ENCODE measurements around the gene PPT2. TPM values are rescaled to one million over a fixed set of nuclear protein-coding genes. Genes with fewer than 3 reads are reported as not detected.

PPT2 gene
- total RNA-seq: 1 to 10 TPM; 8.1 to 9.2 TPM
- total RNA-seq: 1.5 to 1.6 reads per million in 2 donors

GRCh38 chr6:32153564-32154513 is at the start of gene PPT2:
PPT2 (plus strand) TSS chr6:32154141; CDS start chr6:32154595, 454 bp downstream.
- DNase-seq (peak; percentile 34 to 57 (median 41)), ATAC-seq (peak; percentile 74)
- Mint-ChIP-seq H3K27ac (peak within 1 kb of the TSS; percentile 67), H3K36me3 (ENCODE audit: low read depth) (peaks cover 20% of the 10 kb centered on the region), H3K4me1 (peaks cover 46% of the 10 kb centered on the region), H3K27me3 (peaks cover 26% of the 10 kb centered on the region), H3K4me3 (peak within 1 kb of the TSS; percentile 98)
- no peaks in the 10 kb centered on the region for H3K9me3 ChIP-seq (ENCODE audit: control insufficient read depth, low read length, poor library complexity, severe bottlenecking)

- peaks cover 2% of the 10 kb centered on the region for H3K36me3 Mint-ChIP-seq (ENCODE audit: low read depth)
- no peak overlapping the region for H3K4me3 Mint-ChIP-seq
Observed at GRCh38 chr6:32105433-32105832, 48.5 kb upstream of the PPT2 start.

GRCh38 chr6:32107406-32107805 is 46.5 kb upstream of the PPT2 start:
- Mint-ChIP-seq H3K36me3 (ENCODE audit: low read depth) (peaks cover 2% of the 10 kb centered on the region), H3K4me3 (no peak overlapping the region), H3K27ac (no peak overlapping the region), H3K27me3 (peaks cover 61% of the 10 kb centered on the region), H3K4me1 (peaks cover 30% of the 10 kb centered on the region)
- H3K9me3 ChIP-seq (ENCODE audit: control insufficient read depth, low read length, poor library complexity, severe bottlenecking): no peaks in the 10 kb centered on the region
- DNase-seq: no peak
- ATAC-seq: no peak

More at GRCh38 chr6:32105433-32105832, 48.5 kb upstream of the PPT2 start:
- peaks cover 27% of the 10 kb centered on the region for H3K4me1 Mint-ChIP-seq
- no peak overlapping the region for H3K27ac Mint-ChIP-seq
- DNase-seq (no peak), ATAC-seq (no peak)
- peaks cover 61% of the 10 kb centered on the region for H3K27me3 Mint-ChIP-seq
- no peaks in the 10 kb centered on the region for H3K9me3 ChIP-seq (ENCODE audit: control insufficient read depth, low read length, poor library complexity, severe bottlenecking)

- H3K9me3 ChIP-seq (ENCODE audit: control insufficient read depth, low read length, poor library complexity, severe bottlenecking): no peaks in the 10 kb centered on the region
- Mint-ChIP-seq H3K27ac (peak overlapping the region; percentile 74), H3K27me3 (peaks cover 57% of the 10 kb centered on the region), H3K4me3 (no peak overlapping the region), H3K36me3 (ENCODE audit: low read depth) (peaks cover 2% of the 10 kb centered on the region), H3K4me1 (peaks cover 33% of the 10 kb centered on the region)
- no peak for DNase-seq
- ATAC-seq: no peak
Observed at GRCh38 chr6:32108094-32108627, 45.8 kb upstream of the PPT2 start.

- Mint-ChIP-seq H3K27me3 (peaks cover 51% of the 10 kb centered on the region), H3K36me3 (ENCODE audit: low read depth) (peaks cover 2% of the 10 kb centered on the region), H3K27ac (peak overlapping the region; percentile 74), H3K4me3 (no peak overlapping the region), H3K4me1 (peaks cover 33% of the 10 kb centered on the region)
- no peaks in the 10 kb centered on the region for H3K9me3 ChIP-seq (ENCODE audit: control insufficient read depth, low read length, poor library complexity, severe bottlenecking)
- no peak for DNase-seq
- no peak for ATAC-seq
Observed at GRCh38 chr6:32108727-32109113, 45.2 kb upstream of the PPT2 start.

GRCh38 chr6:32109114-32109764 is 44.7 kb upstream of the PPT2 start, which contains the start of gene TNXB:
TNXB (minus strand) TSS chr6:32109338; CDS start chr6:32098198, 11,140 bp downstream.
- H3K36me3 Mint-ChIP-seq (ENCODE audit: low read depth): peaks cover 3% of the 10 kb centered on the region
- no peak within 1 kb of the TSS for H3K4me3 Mint-ChIP-seq
- DNase-seq: no peak

GRCh38 chr6:32109765-32110160 is 44.2 kb upstream of the PPT2 start:
- H3K27ac Mint-ChIP-seq: no peak overlapping the region

More at GRCh38 chr6:32109114-32109764, 44.7 kb upstream of the PPT2 start, which contains the start of gene TNXB:
- H3K27me3 Mint-ChIP-seq: peaks cover 46% of the 10 kb centered on the region
- H3K4me1 Mint-ChIP-seq: peaks cover 31% of the 10 kb centered on the region
- ATAC-seq: peak; percentile 21
- peak within 1 kb of the TSS; percentile 74 for H3K27ac Mint-ChIP-seq
- H3K9me3 ChIP-seq (ENCODE audit: control insufficient read depth, low read length, poor library complexity, severe bottlenecking): no peaks in the 10 kb centered on the region

GRCh38 chr6:32110632-32111031 is 43.3 kb upstream of the PPT2 start:
- Mint-ChIP-seq H3K4me1 (peaks cover 32% of the 10 kb centered on the region), H3K36me3 (ENCODE audit: low read depth) (peaks cover 4% of the 10 kb centered on the region), H3K27ac (no peak overlapping the region), H3K4me3 (no peak overlapping the region), H3K27me3 (peaks cover 32% of the 10 kb centered on the region)
- H3K9me3 ChIP-seq (ENCODE audit: control insufficient read depth, low read length, poor library complexity, severe bottlenecking): no peaks in the 10 kb centered on the region
- ATAC-seq: no peak
- DNase-seq: no peak

More at GRCh38 chr6:32109765-32110160, 44.2 kb upstream of the PPT2 start:
- ATAC-seq (no peak), DNase-seq (no peak)
- H3K36me3 Mint-ChIP-seq (ENCODE audit: low read depth): peaks cover 4% of the 10 kb centered on the region
- no peaks in the 10 kb centered on the region for H3K9me3 ChIP-seq (ENCODE audit: control insufficient read depth, low read length, poor library complexity, severe bottlenecking)
- no peak overlapping the region for H3K4me3 Mint-ChIP-seq
- peaks cover 31% of the 10 kb centered on the region for H3K4me1 Mint-ChIP-seq
- peaks cover 41% of the 10 kb centered on the region for H3K27me3 Mint-ChIP-seq

- peaks cover 32% of the 10 kb centered on the region for H3K4me1 Mint-ChIP-seq
- H3K27ac Mint-ChIP-seq: peak overlapping the region; percentile 65
- DNase-seq: no peak
- H3K4me3 Mint-ChIP-seq: no peak overlapping the region
- H3K36me3 Mint-ChIP-seq (ENCODE audit: low read depth): peaks cover 4% of the 10 kb centered on the region
- peaks cover 25% of the 10 kb centered on the region for H3K27me3 Mint-ChIP-seq
- no peaks in the 10 kb centered on the region for H3K9me3 ChIP-seq (ENCODE audit: control insufficient read depth, low read length, poor library complexity, severe bottlenecking)
- ATAC-seq: no peak
Observed at GRCh38 chr6:32111424-32112066, 42.4 kb upstream of the PPT2 start.

GRCh38 chr6:32112431-32112980 is 41.4 kb upstream of the PPT2 start:
- peaks cover 32% of the 10 kb centered on the region for H3K4me1 Mint-ChIP-seq
- H3K27me3 Mint-ChIP-seq: peaks cover 16% of the 10 kb centered on the region
- ATAC-seq: no peak
- no peak for DNase-seq
- H3K9me3 ChIP-seq (ENCODE audit: control insufficient read depth, low read length, poor library complexity, severe bottlenecking): no peaks in the 10 kb centered on the region
- no peak overlapping the region for H3K4me3 Mint-ChIP-seq
- H3K27ac Mint-ChIP-seq: peak overlapping the region; percentile 65
- H3K36me3 Mint-ChIP-seq (ENCODE audit: low read depth): peaks cover 4% of the 10 kb centered on the region

- Mint-ChIP-seq H3K27ac (peak overlapping the region; percentile 87), H3K4me1 (peaks cover 26% of the 10 kb centered on the region), H3K36me3 (ENCODE audit: low read depth) (peaks cover 4% of the 10 kb centered on the region), H3K4me3 (no peak overlapping the region), H3K27me3 (peaks cover 5% of the 10 kb centered on the region)
- ATAC-seq (no peak), DNase-seq (no peak)
- H3K9me3 ChIP-seq (ENCODE audit: control insufficient read depth, low read length, poor library complexity, severe bottlenecking): no peaks in the 10 kb centered on the region
Observed at GRCh38 chr6:32113386-32114352, 40.3 kb upstream of the PPT2 start.

Measured in T-helper 17 cell (primary cell).